Measurements from ENCODE around the gene GPC6.

The GPC6 gene

GRCh38 chr13:93800342-93800741, 573.7 kb downstream of the GPC6 start:
- DNase-seq = no peak

- DNase-seq = no peak
These were observed 579.1 kb downstream of the GPC6 start for GRCh38 chr13:93805736-93806135.

GRCh38 chr13:93806861-93807260, 580.3 kb downstream of the GPC6 start:
- no peak for DNase-seq

GRCh38 chr13:93810264-93810663, 583.7 kb downstream of the GPC6 start:
- no peak for DNase-seq

GRCh38 chr13:93811071-93811737, 584.6 kb downstream of the GPC6 start:
- DNase-seq = no peak

GRCh38 chr13:93811738-93812112, 585.1 kb downstream of the GPC6 start:
- DNase-seq = no peak

- no peak for DNase-seq
These were observed 588.1 kb downstream of the GPC6 start for GRCh38 chr13:93814658-93815057.

GRCh38 chr13:93818345-93818744, 591.7 kb downstream of the GPC6 start:
- no peak for DNase-seq

- DNase-seq = no peak
These were observed 592.8 kb downstream of the GPC6 start for GRCh38 chr13:93819331-93819890.

- no peak for DNase-seq
These were observed 597.7 kb downstream of the GPC6 start for GRCh38 chr13:93824286-93824685.

GRCh38 chr13:93834051-93834450, 607.4 kb downstream of the GPC6 start:
- no peak for DNase-seq

- no peak for DNase-seq
These were observed 616.5 kb downstream of the GPC6 start for GRCh38 chr13:93843082-93843481.

- no peak for DNase-seq
These were observed 620.6 kb downstream of the GPC6 start for GRCh38 chr13:93847162-93847561.

- DNase-seq = no peak
These were observed 621.6 kb downstream of the GPC6 start for GRCh38 chr13:93848247-93848646.

GRCh38 chr13:93851236-93851635, 624.6 kb downstream of the GPC6 start:
- DNase-seq = peak; percentile 62

GRCh38 chr13:93853912-93854311, 627.3 kb downstream of the GPC6 start:
- no peak for DNase-seq

- DNase-seq = no peak
These were observed 630.5 kb downstream of the GPC6 start for GRCh38 chr13:93857126-93857525.

GRCh38 chr13:93859716-93860115, 633.1 kb downstream of the GPC6 start:
- no peak for DNase-seq

GRCh38 chr13:93861818-93862217, 635.2 kb downstream of the GPC6 start:
- no peak for DNase-seq

GRCh38 chr13:93862259-93862658, 635.7 kb downstream of the GPC6 start:
- DNase-seq = no peak

GRCh38 chr13:93865235-93865634, 638.6 kb downstream of the GPC6 start:
- DNase-seq = no peak

GRCh38 chr13:93867481-93867880, 640.9 kb downstream of the GPC6 start:
- DNase-seq = no peak

- DNase-seq = no peak
These were observed 645.8 kb downstream of the GPC6 start for GRCh38 chr13:93872376-93872775.

- no peak for DNase-seq
These were observed 646.3 kb downstream of the GPC6 start for GRCh38 chr13:93872786-93873347.

- DNase-seq = no peak
These were observed 648.9 kb downstream of the GPC6 start for GRCh38 chr13:93875547-93875946.
